Measurements from ENCODE around the gene OR4N2.
"Not testable (repeated sequence)": the region's sequence is repeated elsewhere in the genome, so short reads cannot be mapped to it uniquely, and the experiment has no call there.

Gene OR4N2

DNA sequence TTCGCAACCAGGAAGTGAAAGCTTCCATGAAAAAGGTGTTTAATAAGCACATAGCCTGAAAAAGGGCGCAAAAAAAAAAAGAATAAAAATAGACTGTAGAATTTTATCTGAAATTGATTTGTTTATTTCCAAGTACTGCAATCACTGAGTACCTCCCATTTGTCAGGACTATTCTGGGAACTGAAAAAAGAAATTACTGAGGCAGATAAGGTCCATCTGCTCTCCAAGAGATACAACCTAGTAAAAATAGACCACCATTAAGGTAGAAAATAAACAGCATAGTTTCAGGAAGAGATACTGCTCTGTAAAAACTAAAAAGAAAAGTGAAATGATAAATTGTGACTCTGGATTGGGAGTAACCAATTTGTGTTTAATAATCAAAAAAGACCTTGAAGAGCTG lies 24.7 kb downstream of the OR4N2 start:
- H4K20me1 ChIP-seq (ENCODE audit: insufficient read depth, low read length), result no peaks in the 10 kb centered on the region
- no peaks in the 10 kb centered on the region for H3K79me2 ChIP-seq (ENCODE audit: low read length)
- no peak for DNase-seq
- H3K9me3 ChIP-seq (replicated peaks; ENCODE audit: insufficient read depth, low read length), result no peaks in the 10 kb centered on the region
- H3K9me2 ChIP-seq (replicated peaks; ENCODE audit: insufficient read depth, low read length), result no peaks in the 10 kb centered on the region
- H3K9ac ChIP-seq (ENCODE audit: low read length), result no peak overlapping the region
- no peaks in the 10 kb centered on the region for H3K27me3 ChIP-seq (replicated peaks; ENCODE audit: insufficient read depth, low read length)
- H3K4me1 ChIP-seq (ENCODE audit: low read length), result no peaks in the 10 kb centered on the region
- no peak overlapping the region for H3K4me2 ChIP-seq (ENCODE audit: low read depth, low read length)
- H3K27ac ChIP-seq (ENCODE audit: low read length), result no peak overlapping the region
- no peak overlapping the region for H2AFZ ChIP-seq (ENCODE audit: low read length)
- TF ChIP-seq EZH2 (optimal IDR thresholded peaks at IDR 0.05; ENCODE audit: low read depth, low read length) (no peak), EZH2phosphoT487 (IDR thresholded peaks at IDR 0.05; ENCODE audit: low read length) (no peak)
- TF ChIP-seq, protein P1, sequence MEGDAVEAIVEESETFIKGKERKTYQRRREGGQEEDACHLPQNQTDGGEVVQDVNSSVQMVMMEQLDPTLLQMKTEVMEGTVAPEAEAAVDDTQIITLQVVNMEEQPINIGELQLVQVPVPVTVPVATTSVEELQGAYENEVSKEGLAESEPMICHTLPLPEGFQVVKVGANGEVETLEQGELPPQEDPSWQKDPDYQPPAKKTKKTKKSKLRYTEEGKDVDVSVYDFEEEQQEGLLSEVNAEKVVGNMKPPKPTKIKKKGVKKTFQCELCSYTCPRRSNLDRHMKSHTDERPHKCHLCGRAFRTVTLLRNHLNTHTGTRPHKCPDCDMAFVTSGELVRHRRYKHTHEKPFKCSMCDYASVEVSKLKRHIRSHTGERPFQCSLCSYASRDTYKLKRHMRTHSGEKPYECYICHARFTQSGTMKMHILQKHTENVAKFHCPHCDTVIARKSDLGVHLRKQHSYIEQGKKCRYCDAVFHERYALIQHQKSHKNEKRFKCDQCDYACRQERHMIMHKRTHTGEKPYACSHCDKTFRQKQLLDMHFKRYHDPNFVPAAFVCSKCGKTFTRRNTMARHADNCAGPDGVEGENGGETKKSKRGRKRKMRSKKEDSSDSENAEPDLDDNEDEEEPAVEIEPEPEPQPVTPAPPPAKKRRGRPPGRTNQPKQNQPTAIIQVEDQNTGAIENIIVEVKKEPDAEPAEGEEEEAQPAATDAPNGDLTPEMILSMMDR (IDR thresholded peaks at IDR 0.05; ENCODE audit: low read length), result no peak
- H3K4me3 ChIP-seq (ENCODE audit: low read length), result no peak overlapping the region
- H3K36me3 ChIP-seq (replicated peaks; ENCODE audit: insufficient read depth, low read length), result no peaks in the 10 kb centered on the region
- H3F3A ChIP-seq (ENCODE audit: insufficient read depth, low read length), result no peaks in the 10 kb centered on the region

DNA sequence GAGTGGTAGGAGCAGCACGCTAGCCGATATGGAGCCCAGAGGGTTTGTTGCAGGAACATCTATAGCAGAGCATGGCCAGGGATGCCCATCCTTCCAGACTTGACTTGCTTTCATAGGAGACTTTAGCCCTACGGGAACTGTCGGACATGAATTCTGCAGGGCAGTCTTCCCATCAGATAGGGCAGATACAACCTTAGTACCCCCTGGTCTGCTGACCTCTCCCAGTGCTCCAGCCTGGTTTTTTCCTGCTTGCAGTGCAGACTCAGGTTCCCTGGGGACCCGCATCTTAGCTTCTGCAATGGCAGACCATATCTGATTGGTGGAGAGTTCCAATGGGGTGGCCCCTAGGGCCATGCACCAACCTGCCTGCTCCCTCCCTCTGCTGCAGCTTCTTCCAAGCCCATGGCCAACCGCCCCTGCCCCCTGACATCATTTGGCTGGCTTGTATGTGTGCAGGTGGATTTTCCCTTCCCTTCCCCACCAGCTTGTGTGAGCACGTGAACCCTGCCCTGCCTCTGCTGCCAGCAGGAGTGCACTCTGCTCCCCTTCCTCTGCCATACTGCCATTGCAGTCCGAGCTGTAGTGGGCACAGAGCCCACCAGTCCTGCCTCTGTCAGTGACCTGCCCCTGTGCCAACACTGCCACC lies 30.8 kb downstream of the OR4N2 start:
- H3K4me1 ChIP-seq (ENCODE audit: low read length); H3K9me3 ChIP-seq (replicated peaks; ENCODE audit: insufficient read depth, low read length): not testable (repeated sequence)

DNA sequence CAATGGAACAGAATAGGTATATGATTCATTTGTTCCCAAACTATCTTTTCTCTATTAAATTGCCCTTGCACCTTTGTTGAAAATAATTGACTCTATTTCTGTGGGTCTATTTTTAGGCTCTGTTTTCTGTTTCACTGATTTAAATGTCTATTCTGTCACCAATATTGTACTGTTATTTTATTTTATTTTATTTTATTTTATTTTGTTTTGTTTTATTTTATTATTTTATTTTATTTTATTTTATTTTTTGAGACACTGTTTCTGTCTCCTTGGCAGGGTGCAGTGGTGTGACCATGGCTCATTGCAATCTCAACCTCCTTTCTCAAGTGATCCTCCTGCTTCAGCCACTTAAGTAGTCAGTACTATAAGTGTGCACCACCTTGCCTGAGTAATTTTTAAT lies 34.9 kb downstream of the OR4N2 start:
- Histone ChIP-seq H2AFZ (ENCODE audit: low read length) (no peak overlapping the region), H3K27ac (ENCODE audit: low read length) (no peak overlapping the region), H3K36me3 (replicated peaks; ENCODE audit: insufficient read depth, low read length) (no peaks in the 10 kb centered on the region), H3K4me1 (ENCODE audit: low read length) (no peaks in the 10 kb centered on the region), H3K9me3 (replicated peaks; ENCODE audit: insufficient read depth, low read length) (no peaks in the 10 kb centered on the region), H4K20me1 (ENCODE audit: insufficient read depth, low read length) (no peaks in the 10 kb centered on the region), H3K4me3 (ENCODE audit: low read length) (no peak overlapping the region), H3K9ac (ENCODE audit: low read length) (no peak overlapping the region), H3K79me2 (ENCODE audit: low read length) (no peaks in the 10 kb centered on the region), H3F3A (ENCODE audit: insufficient read depth, low read length) (no peaks in the 10 kb centered on the region), H3K27me3 (replicated peaks; ENCODE audit: insufficient read depth, low read length) (no peaks in the 10 kb centered on the region), H3K4me2 (ENCODE audit: low read depth, low read length) (no peak overlapping the region), H3K9me2 (replicated peaks; ENCODE audit: insufficient read depth, low read length) (no peaks in the 10 kb centered on the region)
- TF ChIP-seq EZH2 (optimal IDR thresholded peaks at IDR 0.05; ENCODE audit: low read depth, low read length) (no peak), EZH2phosphoT487 (IDR thresholded peaks at IDR 0.05; ENCODE audit: low read length) (no peak)
- TF ChIP-seq, protein P1 (IDR thresholded peaks at IDR 0.05; ENCODE audit: low read length), result no peak
- no peak for DNase-seq

More for the DNA sequence above, 30.8 kb downstream of the OR4N2 start:
- H3K27ac ChIP-seq (ENCODE audit: low read length); H3F3A ChIP-seq (ENCODE audit: insufficient read depth, low read length); H3K9me2 ChIP-seq (replicated peaks; ENCODE audit: insufficient read depth, low read length); H3K4me2 ChIP-seq (ENCODE audit: low read depth, low read length); H3K4me3 ChIP-seq (ENCODE audit: low read length); H3K27me3 ChIP-seq (replicated peaks; ENCODE audit: insufficient read depth, low read length); H2AFZ ChIP-seq (ENCODE audit: low read length); H3K79me2 ChIP-seq (ENCODE audit: low read length); H3K36me3 ChIP-seq (replicated peaks; ENCODE audit: insufficient read depth, low read length); DNase-seq; H3K9ac ChIP-seq (ENCODE audit: low read length); H4K20me1 ChIP-seq (ENCODE audit: insufficient read depth, low read length): not testable (repeated sequence)

DNA sequence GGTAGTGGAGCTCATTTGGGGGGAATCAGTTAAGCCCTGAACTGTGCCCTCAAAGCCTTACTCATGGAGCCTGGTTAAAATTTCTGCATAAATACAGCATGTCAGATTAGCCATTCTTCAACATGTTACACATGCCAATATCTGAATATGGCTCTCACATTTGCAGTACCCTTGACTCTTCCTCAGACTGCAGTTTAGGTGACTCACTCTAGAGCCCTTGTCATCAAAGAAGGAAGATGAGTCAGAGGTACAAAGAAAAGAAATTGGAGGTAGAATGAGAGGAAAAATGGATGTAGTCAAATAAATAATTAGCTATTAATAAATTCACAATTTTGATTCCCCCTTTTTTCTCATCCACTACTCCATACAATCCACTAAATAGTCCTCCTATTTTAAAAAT lies 47.8 kb downstream of the OR4N2 start:
- Histone ChIP-seq H3K4me1 (ENCODE audit: low read length) (no peaks in the 10 kb centered on the region), H3K4me2 (ENCODE audit: low read depth, low read length) (no peak overlapping the region), H3F3A (ENCODE audit: insufficient read depth, low read length) (no peaks in the 10 kb centered on the region), H3K9ac (ENCODE audit: low read length) (no peak overlapping the region), H3K27me3 (replicated peaks; ENCODE audit: insufficient read depth, low read length) (no peaks in the 10 kb centered on the region), H3K79me2 (ENCODE audit: low read length) (no peaks in the 10 kb centered on the region), H3K9me2 (replicated peaks; ENCODE audit: insufficient read depth, low read length) (no peaks in the 10 kb centered on the region), H4K20me1 (ENCODE audit: insufficient read depth, low read length) (no peaks in the 10 kb centered on the region), H3K9me3 (replicated peaks; ENCODE audit: insufficient read depth, low read length) (no peaks in the 10 kb centered on the region), H2AFZ (ENCODE audit: low read length) (no peak overlapping the region), H3K4me3 (ENCODE audit: low read length) (no peak overlapping the region), H3K27ac (ENCODE audit: low read length) (no peak overlapping the region), H3K36me3 (replicated peaks; ENCODE audit: insufficient read depth, low read length) (no peaks in the 10 kb centered on the region)
- DNase-seq, result no peak
- TF ChIP-seq EZH2phosphoT487 (IDR thresholded peaks at IDR 0.05; ENCODE audit: low read length), result no peak
- TF ChIP-seq, protein P1 (IDR thresholded peaks at IDR 0.05; ENCODE audit: low read length), result no peak
- no peak for TF ChIP-seq EZH2 (optimal IDR thresholded peaks at IDR 0.05; ENCODE audit: low read depth, low read length)

DNA sequence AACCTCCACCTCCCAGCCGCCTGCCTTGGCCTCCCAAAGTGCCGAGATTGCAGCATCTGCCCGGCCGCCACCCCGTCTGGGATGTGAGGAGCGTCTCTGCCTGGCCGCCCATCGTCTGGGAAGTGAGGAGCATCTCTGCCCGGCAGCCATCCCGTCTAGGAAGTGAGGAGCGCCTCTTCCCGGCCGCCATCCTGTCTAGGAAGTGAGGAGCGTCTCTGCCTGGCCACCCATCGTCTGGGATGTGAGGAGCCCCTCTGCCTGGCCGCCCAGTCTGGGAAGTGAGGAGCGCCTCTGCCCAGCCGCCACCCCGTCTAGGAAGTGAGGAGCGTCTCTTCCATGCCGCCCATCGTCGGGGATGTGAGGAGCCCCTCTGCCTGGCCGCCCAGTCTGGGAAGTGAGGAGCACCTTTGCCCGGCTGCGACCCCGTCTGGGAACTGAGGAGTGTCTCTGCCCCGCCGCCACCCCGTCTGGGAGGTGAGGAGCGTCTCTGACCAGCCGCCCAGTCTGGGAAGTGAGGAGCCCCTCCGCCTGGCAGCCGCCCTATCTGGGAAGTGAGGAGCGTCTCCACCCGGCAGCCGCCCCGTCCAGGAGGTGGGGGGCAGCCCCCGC lies 62.6 kb downstream of the OR4N2 start:
- not testable (repeated sequence) for H3K79me2 ChIP-seq (ENCODE audit: low read length); H3F3A ChIP-seq (ENCODE audit: insufficient read depth, low read length); H3K27ac ChIP-seq (ENCODE audit: low read length); H2AFZ ChIP-seq (ENCODE audit: low read length); H3K36me3 ChIP-seq (replicated peaks; ENCODE audit: insufficient read depth, low read length); H4K20me1 ChIP-seq (ENCODE audit: insufficient read depth, low read length); H3K4me3 ChIP-seq (ENCODE audit: low read length); H3K27me3 ChIP-seq (replicated peaks; ENCODE audit: insufficient read depth, low read length); H3K9me2 ChIP-seq (replicated peaks; ENCODE audit: insufficient read depth, low read length); H3K9me3 ChIP-seq (replicated peaks; ENCODE audit: insufficient read depth, low read length); H3K9ac ChIP-seq (ENCODE audit: low read length); DNase-seq; H3K4me1 ChIP-seq (ENCODE audit: low read length); H3K4me2 ChIP-seq (ENCODE audit: low read depth, low read length)

Data from MM.1S (cell line).